GM21576 (cell line): ENCODE measurements around the gene RNF14.

Source experiments
- ATAC-seq: cut with Tn5 transposase; IDR thresholded peaks from one replicate; pipeline ENCODE4 v1.9.1; 2021; ENCODE audit warnings: mild to moderate bottlenecking, moderate library complexity; ENCODE audit not compliant: unreplicated experiment

RNF14 gene

GRCh38 chr5:141973871-141974595 lies 5.1 kb downstream of the RNF14 start:
- ATAC-seq: no peak

GRCh38 chr5:141976176-141976575 lies 7.3 kb downstream of the RNF14 start:
- ATAC-seq: no peak

GRCh38 chr5:141978389-141978788 lies 9.5 kb downstream of the RNF14 start:
- no peak for ATAC-seq

- ATAC-seq: no peak
Measured at GRCh38 chr5:141982626-141983025, 13.7 kb downstream of the RNF14 start.

GRCh38 chr5:141986072-141986471 lies 17.2 kb downstream of the RNF14 start:
- ATAC-seq: no peak

GRCh38 chr5:141989720-141990119 lies 20.8 kb downstream of the RNF14 start:
- ATAC-seq: no peak

GRCh38 chr5:141992349-141992963 lies 23.6 kb downstream of the RNF14 start:
- peak; percentile 58 for ATAC-seq

GRCh38 chr5:141994511-141995136 lies 25.7 kb downstream of the RNF14 start:
- no peak for ATAC-seq

- ATAC-seq: no peak
Measured at GRCh38 chr5:141995656-141996055, 26.8 kb downstream of the RNF14 start.

GRCh38 chr5:141997358-141997960 lies 28.6 kb downstream of the RNF14 start:
- ATAC-seq: no peak

- no peak for ATAC-seq
Measured at GRCh38 chr5:142000173-142000572, 31.3 kb downstream of the RNF14 start.

- ATAC-seq: no peak
Measured at GRCh38 chr5:142000704-142001484, 32.0 kb downstream of the RNF14 start.

- ATAC-seq: no peak
Measured at GRCh38 chr5:142003266-142003800, 34.4 kb downstream of the RNF14 start.

GRCh38 chr5:142006363-142007236 lies 37.7 kb downstream of the RNF14 start:
- no peak for ATAC-seq

- ATAC-seq: no peak
Measured at GRCh38 chr5:142007237-142007544, 38.3 kb downstream of the RNF14 start.

- no peak for ATAC-seq
Measured at GRCh38 chr5:142008813-142009212, 39.9 kb downstream of the RNF14 start.

GRCh38 chr5:142009886-142010285 lies 41.0 kb downstream of the RNF14 start:
- no peak for ATAC-seq

GRCh38 chr5:142011572-142012185 lies 42.8 kb downstream of the RNF14 start:
- ATAC-seq: no peak

GRCh38 chr5:142012186-142012785 lies 43.4 kb downstream of the RNF14 start:
- ATAC-seq: no peak
